HFF-Myc (cell line): ENCODE data around the gene EEF1AKMT1.

ENCODE experiments used
- DNase-seq: peaks from one replicate; pipeline ENCODE4 v3.0.0-alpha.2; 2011; ENCODE audit warnings: low read depth; ENCODE audit errors: extremely low read depth
- H3K4me3 ChIP-seq: replicated peaks from 2 replicates; pipeline ENCODE4 v1.5.1; 2011; ENCODE audit warnings: low read depth, mild to moderate bottlenecking, control low read depth, low read length
- CTCF ChIP-seq: IDR thresholded peaks from 2 replicates; pipeline ENCODE4 v1.5.1; 2012; ENCODE audit warnings: mild to moderate bottlenecking, low read depth, low read length, control low read depth; ENCODE audit errors: missing control alignments

The EEF1AKMT1 gene

GRCh38 chr13:20715330-20715712 is 58.4 kb downstream of the EEF1AKMT1 start:
- H3K4me3 ChIP-seq = no peak overlapping the region
- DNase-seq = no peak
- TF ChIP-seq CTCF = no peak

- no peak for TF ChIP-seq CTCF
- no peak overlapping the region for H3K4me3 ChIP-seq
- no peak for DNase-seq
Observed at GRCh38 chr13:20714563-20715329, 59.0 kb downstream of the EEF1AKMT1 start.

- no peak for DNase-seq
Observed at GRCh38 chr13:20714161-20714560, 59.6 kb downstream of the EEF1AKMT1 start.

GRCh38 chr13:20713751-20714150 is 60.0 kb downstream of the EEF1AKMT1 start:
- no peak for DNase-seq
- no peak for TF ChIP-seq CTCF
- no peak overlapping the region for H3K4me3 ChIP-seq

More at GRCh38 chr13:20714161-20714560, 59.6 kb downstream of the EEF1AKMT1 start:
- TF ChIP-seq CTCF = no peak
- H3K4me3 ChIP-seq = no peak overlapping the region

- peak overlapping the region; percentile 19 for H3K4me3 ChIP-seq
- DNase-seq = no peak
Observed at GRCh38 chr13:20713014-20713376, 60.8 kb downstream of the EEF1AKMT1 start.

GRCh38 chr13:20711301-20712044 is 62.3 kb downstream of the EEF1AKMT1 start:
- DNase-seq = no peak
- no peak for TF ChIP-seq CTCF
- H3K4me3 ChIP-seq = no peak overlapping the region

More at GRCh38 chr13:20713014-20713376, 60.8 kb downstream of the EEF1AKMT1 start:
- TF ChIP-seq CTCF = no peak
